ENCODE data around the gene TSHZ3. TPM values are rescaled to one million over a fixed set of nuclear protein-coding genes. Genes with fewer than 3 reads are reported as not detected.

Gene TSHZ3
- total and polyA plus RNA-seq, 2 of the 8 experiments (the other 6 are each of a cell fraction or from before 2014, with no cell fraction given), result 3.1 to 12.3 TPM

DNA sequence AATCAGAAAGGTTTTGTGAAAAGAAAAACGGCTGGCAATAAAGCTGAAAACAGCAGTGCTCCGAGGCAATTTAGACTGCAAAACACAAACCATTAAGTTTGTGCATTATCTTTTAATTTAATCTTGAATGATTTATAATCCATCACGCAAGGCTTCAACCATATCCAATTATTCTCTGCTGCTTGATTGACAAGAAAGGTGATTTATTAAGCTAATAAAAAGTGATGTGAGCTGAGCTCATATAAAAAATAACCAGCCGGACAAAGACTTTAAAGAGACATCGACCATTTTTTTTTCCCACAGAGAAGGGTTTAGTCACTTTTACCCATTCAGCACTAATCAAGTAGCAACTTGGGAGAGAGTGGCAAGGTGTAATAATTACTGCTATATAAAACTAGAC lies 33.6 kb downstream of the TSHZ3 start:
- Histone ChIP-seq H3K23ac (ENCODE audit: insufficient read length) (no peak overlapping the region), H4K5ac (ENCODE audit: insufficient read length, low read depth, low read length) (no peak overlapping the region), H3K27ac (ENCODE audit: low read depth, low read length) (no peak overlapping the region), H3K9ac (replicated peaks in 1 of 4; ENCODE audit: extremely low read depth in 1 of 4, low read depth in 3 of 4, low read length in 3 of 4) (no peak overlapping the region), H2BK120ac (replicated peaks; ENCODE audit: low read depth, low read length) (no peak overlapping the region), H3K79me1 (ENCODE audit: low read depth, low read length) (peaks cover 11% of the 10 kb centered on the region), H2AFZ (ENCODE audit: low read length) (no peak overlapping the region), H2BK12ac (ENCODE audit: low read depth, low read length) (no peak overlapping the region), H3K4ac (replicated peaks; ENCODE audit: insufficient read length, low read depth, low read length) (no peak overlapping the region), H3K9me3 (ENCODE audit: insufficient read depth in 2 of 2, low read depth in 1 of 2, low read length in 1 of 2) (no peaks in the 10 kb centered on the region), H3K27me3 (replicated peaks in 1 of 4; ENCODE audit: control insufficient read depth in 3 of 4, extremely low read depth in 1 of 4, insufficient read depth in 3 of 4, low read length in 3 of 4) (no peaks in the 10 kb centered on the region), H3K18ac (ENCODE audit: extremely low read depth, low read length) (no peak overlapping the region), H3K4me2 (ENCODE audit: insufficient read depth in 1 of 2, low read depth in 2 of 2, low read length in 2 of 2) (peak overlapping the region in 1 of 2 experiments; percentile 66; a peak in 1 of 4 replicates), H3K23me2 (ENCODE audit: low read depth, low read length) (no peaks in the 10 kb centered on the region), H3K4me3 (ENCODE audit: extremely low read depth in 1 of 4, insufficient read depth in 2 of 4, low read depth in 3 of 4, low read length in 4 of 4) (peak overlapping the region in 1 of 4 experiments; percentile 9; a peak in 1 of 8 replicates), H2BK15ac (ENCODE audit: low read length) (no peak overlapping the region), H3K14ac (ENCODE audit: insufficient read length) (no peak overlapping the region), H4K20me1 (replicated peaks in 1 of 2; ENCODE audit: control insufficient read depth in 1 of 2, insufficient read depth in 2 of 2, low read length in 2 of 2) (no peaks in the 10 kb centered on the region), H2BK20ac (ENCODE audit: low read length) (no peak overlapping the region), H2AK5ac (ENCODE audit: low read depth, low read length) (no peak overlapping the region), H3K4me1 (replicated peaks in 1 of 4; ENCODE audit: control insufficient read depth in 3 of 4, insufficient read depth in 4 of 4, low read length in 3 of 4) (peaks cover 8 to 21% (median 19%) of the 10 kb centered on the region in 4 experiments), H4K91ac (replicated peaks; ENCODE audit: insufficient read length, low read length) (no peak overlapping the region), H3K56ac (replicated peaks; ENCODE audit: insufficient read length, low read depth, low read length) (no peak overlapping the region), H3K36me3 (ENCODE audit: control insufficient read depth in 2 of 4, insufficient read depth in 4 of 4, low read length in 3 of 4) (no peaks in the 10 kb centered on the region), H3K79me2 (ENCODE audit: control insufficient read depth in 1 of 2, insufficient read depth in 2 of 2, low read length in 2 of 2) (peaks cover 0 to 37% of the 10 kb centered on the region in 2 experiments; a peak in 2 of 4 replicates), H4K8ac (ENCODE audit: extremely low read depth, insufficient read depth, low read length) (no peak overlapping the region), H2BK5ac (ENCODE audit: low read depth, low read length) (no peak overlapping the region)
- ChIA-PET POLR2A (ENCODE audit: partially characterized antibody) (interaction anchor here (1.0 kb wide), 1 partner anchor 53 kb away, joined by 4 read pairs; no protein-coding TSS in a partner anchor), CTCF (ENCODE audit: partially characterized antibody) (interaction anchor here (0.5 to 1.6 kb wide), 8 partner anchors 9 to 633 kb away, joined by 3 to 6 read pairs (median 4); no protein-coding TSS in a partner anchor)
- WGBS, 2 experiments (ENCODE audit: extremely low coverage in 1 of 2, insufficient coverage in 1 of 2, insufficient read length in 1 of 2, insufficient replicate concordance in 2 of 2, low coverage in 1 of 2, low lambda C conversion rate in 2 of 2, missing lambda C conversion rate in 1 of 2), result 82% methylated on average over 5 of the region's 5 CpGs; no CpG with 5 or more reads in 1 of the 2 experiments
- TF ChIP-seq CBX5 (IDR thresholded peaks at IDR 0.05; ENCODE audit: low read depth, low read length), result no peak
- TF ChIP-seq TBP (IDR thresholded peaks at IDR 0.05; ENCODE audit: low read depth, low read length), result no peak
- TF ChIP-seq TEAD4 (IDR thresholded peaks at IDR 0.05; ENCODE audit: low read depth, low read length), result no peak
- no peak for TF ChIP-seq BCL11A (IDR thresholded peaks at IDR 0.05; ENCODE audit: low read depth in 2 of 2, low read length in 2 of 2)
- no peak for TF ChIP-seq EZH2 (IDR thresholded peaks at IDR 0.05; ENCODE audit: low read depth, low read length, severe bottlenecking)
- FAIRE-seq (no peak), DNase-seq (ENCODE audit: low read depth in 1 of 2, low spot score in 2 of 2) (no peak)
